HepG2 (cell line): ENCODE measurements around the gene GMFB. TPM values are rescaled to one million over a fixed set of nuclear protein-coding genes. Genes with fewer than 3 reads are reported as not detected.

ENCODE experiments used
- ATF7-NPFF ChIP-seq: sonication (generic); formaldehyde crosslinking; IDR thresholded peaks from 2 replicates; pipeline ENCODE4 v1.8.1; 2023; ENCODE audit warnings: mild to moderate bottlenecking, low read depth, missing genetic modification reagents, moderate library complexity
- LCORL ChIP-seq, 2 experiments: fragments of 450-650 bp in 1 of 2; sonication (generic) in 1 of 2; formaldehyde crosslinking in 1 of 2; IDR thresholded peaks; 2 replicates each; pipeline versions ENCODE4 v1.5.0 to v1.6.1; 2017 to 2020; ENCODE audit warnings: antibody characterized with exemption in 1 of 2, missing genetic modification reagents in 1 of 2
- PHF5A ChIP-seq: IDR thresholded peaks from one replicate; pipeline ENCODE4 v1.6.1; 2018; ENCODE audit warnings: low read depth, missing genetic modification reagents; ENCODE audit not compliant: unreplicated experiment
- RARG ChIP-seq: sonication (generic); formaldehyde crosslinking; IDR thresholded peaks from 2 replicates; pipeline ENCODE4 v1.4.0; 2020; ENCODE audit warnings: low read depth, mild to moderate bottlenecking, missing genetic modification reagents
- SP140L ChIP-seq: sonication (generic); formaldehyde crosslinking; IDR thresholded peaks from 2 replicates; pipeline ENCODE4 v1.4.0; 2020; ENCODE audit warnings: missing genetic modification reagents, borderline replicate concordance
- ZNF225 ChIP-seq: sonication (generic); formaldehyde crosslinking; IDR thresholded peaks from 2 replicates; pipeline ENCODE4 v1.4.0; 2020; ENCODE audit warnings: mild to moderate bottlenecking, missing genetic modification reagents
- polyA plus RNA-seq, 8 experiments: library from polyadenylated mRNA; depleted of rRNA in 3 of 8; stranded (reverse) in 7 of 8; unstranded in 1 of 8; fragments of >200 nt; fragmentation: Illumina TruSeq in 4 of 8; extraction: Trizol in 4 of 8; gene quantifications; 2 replicates each; pipeline versions ENCODE4 v1.2.1 to v1.2.3, GENCODE V29; 2011 to 2016; ENCODE audit warnings: low read depth in 4 of 8, missing spikeins in 1 of 8, mixed read lengths in 1 of 8; ENCODE audit not compliant: insufficient read depth in 1 of 8
- total RNA-seq, 5 experiments: library from RNA; depleted of rRNA; stranded (reverse); fragments of >200 nt; fragmentation: Illumina TruSeq; extraction: Trizol; gene quantifications; 2 replicates each; pipeline ENCODE4 v1.2.3, GENCODE V29; 2016; ENCODE audit warnings: low read depth in 1 of 5
- TF ChIP-seq, protein P1 (sequence below): sonication (generic); formaldehyde crosslinking; IDR thresholded peaks from 2 replicates; pipeline ENCODE4 v1.4.0; 2020; ENCODE audit warnings: missing genetic modification reagents, borderline replicate concordance
- TF ChIP-seq, protein P2 (sequence below): sonication (generic); formaldehyde crosslinking; IDR thresholded peaks from 2 replicates; pipeline ENCODE4 v1.4.0; 2020; ENCODE audit warnings: low read depth, mild to moderate bottlenecking, missing genetic modification reagents
- TF ChIP-seq, protein P3 (sequence below): sonication (generic); formaldehyde crosslinking; IDR thresholded peaks from 2 replicates; pipeline ENCODE4 v1.4.0; 2020; ENCODE audit warnings: mild to moderate bottlenecking, missing genetic modification reagents
- TF ChIP-seq, protein P4 (sequence below): sonication (generic); formaldehyde crosslinking; IDR thresholded peaks from 2 replicates; pipeline ENCODE4 v1.8.0; 2022; ENCODE audit warnings: mild to moderate bottlenecking, missing genetic modification reagents, borderline replicate concordance

GMFB gene
- total and polyA plus RNA-seq, 2 of the 13 experiments (the other 11 are each of a cell fraction or from before 2014, with no cell fraction given), result 17.3 to 68.2 TPM

DNA sequence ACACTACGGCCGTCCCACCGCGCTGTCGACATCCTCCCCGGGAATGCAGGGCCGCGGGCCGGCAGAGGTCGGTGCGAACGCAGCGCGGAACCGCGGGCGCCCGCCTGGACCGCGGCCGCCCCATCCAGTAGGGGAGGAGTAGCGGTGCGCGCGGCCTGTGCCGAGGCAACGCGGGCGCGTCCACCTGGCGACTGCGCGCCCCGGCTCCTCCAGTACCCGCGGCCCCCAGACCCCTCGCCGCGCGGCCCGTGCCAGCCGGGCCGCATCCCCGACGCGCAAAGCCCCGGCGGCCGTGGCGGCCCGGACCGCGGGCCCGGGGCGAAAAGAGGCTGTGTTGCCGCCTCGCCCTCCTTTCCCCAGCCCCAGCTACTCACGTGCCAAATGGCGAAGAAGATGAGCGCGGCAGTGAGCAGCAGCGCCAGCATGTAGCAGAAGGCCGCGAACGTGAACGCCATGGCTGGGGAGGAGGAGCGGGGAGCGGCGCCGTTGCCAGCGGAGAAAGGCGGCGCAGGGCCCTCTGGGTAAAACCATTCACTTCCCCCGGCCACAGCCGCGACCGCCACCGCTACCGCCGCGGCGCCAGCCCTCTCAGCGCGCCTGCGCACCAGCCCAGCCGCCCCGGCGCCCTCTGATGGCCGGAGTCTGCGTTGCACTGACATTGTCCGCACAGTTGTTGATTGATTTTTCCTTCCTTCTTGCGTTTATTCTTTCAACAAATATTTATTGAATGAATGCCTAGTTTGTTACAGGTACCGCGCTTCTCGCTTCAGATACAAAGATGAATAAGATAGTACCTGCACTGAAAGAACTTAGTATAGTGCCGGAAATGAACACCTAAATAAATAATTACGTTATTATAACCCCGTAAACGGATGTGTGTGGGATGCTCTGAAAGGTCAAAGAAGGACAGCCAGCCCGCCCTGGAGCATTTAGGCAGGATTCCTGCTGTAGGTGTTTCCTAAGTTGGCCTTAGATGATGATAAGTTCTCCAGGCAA, 47.6 kb downstream of the GMFB start, which contains the start of gene CNIH1 (continued):
- TF ChIP-seq, protein P1, sequence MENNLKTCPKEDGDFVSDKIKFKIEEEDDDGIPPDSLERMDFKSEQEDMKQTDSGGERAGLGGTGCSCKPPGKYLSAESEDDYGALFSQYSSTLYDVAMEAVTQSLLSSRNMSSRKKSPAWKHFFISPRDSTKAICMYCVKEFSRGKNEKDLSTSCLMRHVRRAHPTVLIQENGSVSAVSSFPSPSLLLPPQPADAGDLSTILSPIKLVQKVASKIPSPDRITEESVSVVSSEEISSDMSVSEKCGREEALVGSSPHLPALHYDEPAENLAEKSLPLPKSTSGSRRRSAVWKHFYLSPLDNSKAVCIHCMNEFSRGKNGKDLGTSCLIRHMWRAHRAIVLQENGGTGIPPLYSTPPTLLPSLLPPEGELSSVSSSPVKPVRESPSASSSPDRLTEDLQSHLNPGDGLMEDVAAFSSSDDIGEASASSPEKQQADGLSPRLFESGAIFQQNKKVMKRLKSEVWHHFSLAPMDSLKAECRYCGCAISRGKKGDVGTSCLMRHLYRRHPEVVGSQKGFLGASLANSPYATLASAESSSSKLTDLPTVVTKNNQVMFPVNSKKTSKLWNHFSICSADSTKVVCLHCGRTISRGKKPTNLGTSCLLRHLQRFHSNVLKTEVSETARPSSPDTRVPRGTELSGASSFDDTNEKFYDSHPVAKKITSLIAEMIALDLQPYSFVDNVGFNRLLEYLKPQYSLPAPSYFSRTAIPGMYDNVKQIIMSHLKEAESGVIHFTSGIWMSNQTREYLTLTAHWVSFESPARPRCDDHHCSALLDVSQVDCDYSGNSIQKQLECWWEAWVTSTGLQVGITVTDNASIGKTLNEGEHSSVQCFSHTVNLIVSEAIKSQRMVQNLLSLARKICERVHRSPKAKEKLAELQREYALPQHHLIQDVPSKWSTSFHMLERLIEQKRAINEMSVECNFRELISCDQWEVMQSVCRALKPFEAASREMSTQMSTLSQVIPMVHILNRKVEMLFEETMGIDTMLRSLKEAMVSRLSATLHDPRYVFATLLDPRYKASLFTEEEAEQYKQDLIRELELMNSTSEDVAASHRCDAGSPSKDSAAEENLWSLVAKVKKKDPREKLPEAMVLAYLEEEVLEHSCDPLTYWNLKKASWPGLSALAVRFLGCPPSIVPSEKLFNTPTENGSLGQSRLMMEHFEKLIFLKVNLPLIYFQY, result no peak
- TF ChIP-seq, protein P2, sequence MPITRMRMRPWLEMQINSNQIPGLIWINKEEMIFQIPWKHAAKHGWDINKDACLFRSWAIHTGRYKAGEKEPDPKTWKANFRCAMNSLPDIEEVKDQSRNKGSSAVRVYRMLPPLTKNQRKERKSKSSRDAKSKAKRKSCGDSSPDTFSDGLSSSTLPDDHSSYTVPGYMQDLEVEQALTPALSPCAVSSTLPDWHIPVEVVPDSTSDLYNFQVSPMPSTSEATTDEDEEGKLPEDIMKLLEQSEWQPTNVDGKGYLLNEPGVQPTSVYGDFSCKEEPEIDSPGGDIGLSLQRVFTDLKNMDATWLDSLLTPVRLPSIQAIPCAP (CRISPR knock-in tag), result no peak
- TF ChIP-seq, protein P3, sequence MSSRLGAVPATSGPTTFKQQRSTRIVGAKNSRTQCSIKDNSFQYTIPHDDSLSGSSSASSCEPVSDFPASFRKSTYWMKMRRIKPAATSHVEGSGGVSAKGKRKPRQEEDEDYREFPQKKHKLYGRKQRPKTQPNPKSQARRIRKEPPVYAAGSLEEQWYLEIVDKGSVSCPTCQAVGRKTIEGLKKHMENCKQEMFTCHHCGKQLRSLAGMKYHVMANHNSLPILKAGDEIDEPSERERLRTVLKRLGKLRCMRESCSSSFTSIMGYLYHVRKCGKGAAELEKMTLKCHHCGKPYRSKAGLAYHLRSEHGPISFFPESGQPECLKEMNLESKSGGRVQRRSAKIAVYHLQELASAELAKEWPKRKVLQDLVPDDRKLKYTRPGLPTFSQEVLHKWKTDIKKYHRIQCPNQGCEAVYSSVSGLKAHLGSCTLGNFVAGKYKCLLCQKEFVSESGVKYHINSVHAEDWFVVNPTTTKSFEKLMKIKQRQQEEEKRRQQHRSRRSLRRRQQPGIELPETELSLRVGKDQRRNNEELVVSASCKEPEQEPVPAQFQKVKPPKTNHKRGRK (CRISPR knock-in tag), result no peak
- no peak for TF ChIP-seq PHF5A
- peak; percentile 87 for TF ChIP-seq ZNF225 (CRISPR knock-in tag)
- TF ChIP-seq ATF7-NPFF (CRISPR knock-in tag), result no peak; the same call in 1 of the 2 replicates
- no peak for TF ChIP-seq RARG (CRISPR knock-in tag)
- no peak for TF ChIP-seq LCORL (IDR thresholded peaks at IDR 0.05)
- TF ChIP-seq LCORL (CRISPR knock-in tag; IDR thresholded peaks at IDR 0.05), result peak; percentile 26; the same call in 1 of the 2 replicates
- TF ChIP-seq, protein P4, sequence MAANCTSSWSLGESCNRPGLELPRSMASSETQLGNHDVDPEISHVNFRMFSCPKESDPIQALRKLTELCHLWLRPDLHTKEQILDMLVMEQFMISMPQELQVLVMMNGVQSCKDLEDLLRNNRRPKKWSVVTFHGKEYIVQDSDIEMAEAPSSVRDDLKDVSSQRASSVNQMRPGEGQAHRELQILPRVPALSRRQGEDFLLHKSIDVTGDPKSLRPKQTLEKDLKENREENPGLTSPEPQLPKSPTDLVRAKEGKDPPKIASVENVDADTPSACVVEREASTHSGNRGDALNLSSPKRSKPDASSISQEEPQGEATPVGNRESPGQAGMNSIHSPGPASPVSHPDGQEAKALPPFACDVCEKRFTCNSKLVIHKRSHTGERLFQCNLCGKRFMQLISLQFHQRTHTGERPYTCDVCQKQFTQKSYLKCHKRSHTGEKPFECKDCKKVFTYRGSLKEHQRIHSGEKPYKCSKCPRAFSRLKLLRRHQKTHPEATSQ, result no peak
- TF ChIP-seq SP140L (CRISPR knock-in tag), result no peak
